Stimulated activated CD4-positive, alpha-beta T cell treated with anti-CD3 and anti-CD28 coated beads, Interleukin-4, amount 100 ng/mL, for 1 hour (primary cell): ENCODE measurements around the gene MCRIP2.
A peak's percentile ranks its signal among the peaks of the same experiment; 100 is the strongest.

Source experiments
- DNase-seq: peaks from one replicate; pipeline ENCODE4 v3.0.0-alpha.2; 2020

The MCRIP2 gene

DNA sequence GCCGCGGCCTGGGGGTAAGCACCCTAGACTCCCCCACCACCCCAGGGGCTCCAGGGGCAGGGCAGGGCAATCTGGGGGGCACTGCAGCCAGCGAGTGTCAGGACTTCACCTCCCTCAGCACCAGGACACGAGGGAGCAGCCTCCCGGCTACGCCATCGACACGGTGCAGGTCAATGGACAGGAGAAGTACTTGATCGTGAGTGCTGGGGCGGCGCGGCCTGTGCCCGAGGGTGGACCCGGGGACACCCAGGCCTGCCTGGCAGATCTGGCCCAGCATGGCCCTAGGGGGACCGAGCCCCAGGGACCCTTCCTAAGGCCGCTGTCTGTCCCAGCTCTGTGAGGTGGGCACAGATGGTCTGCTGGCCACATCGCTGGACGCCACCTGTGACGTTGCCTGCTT lies 30.7 kb downstream of the MCRIP2 start:
- DNase-seq: no peak

DNA sequence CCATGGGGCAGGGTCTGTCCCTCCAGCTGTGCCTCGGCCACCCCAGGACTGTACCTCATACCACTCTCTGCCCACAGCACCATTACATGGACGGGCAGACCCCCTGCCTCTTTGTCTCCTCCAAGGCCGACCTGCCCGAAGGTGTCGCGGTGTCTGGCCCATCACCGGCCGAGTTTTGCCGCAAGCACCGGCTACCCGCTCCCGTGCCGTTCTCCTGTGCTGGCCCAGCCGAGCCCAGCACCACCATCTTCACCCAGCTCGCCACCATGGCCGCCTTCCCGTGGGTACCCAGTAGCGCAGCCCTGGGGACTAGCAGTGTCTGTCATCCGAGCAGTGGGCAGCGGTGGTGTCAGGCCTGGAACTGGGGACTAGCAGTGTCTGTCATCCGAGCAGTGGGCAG lies 31.2 kb downstream of the MCRIP2 start:
- DNase-seq: no peak

DNA sequence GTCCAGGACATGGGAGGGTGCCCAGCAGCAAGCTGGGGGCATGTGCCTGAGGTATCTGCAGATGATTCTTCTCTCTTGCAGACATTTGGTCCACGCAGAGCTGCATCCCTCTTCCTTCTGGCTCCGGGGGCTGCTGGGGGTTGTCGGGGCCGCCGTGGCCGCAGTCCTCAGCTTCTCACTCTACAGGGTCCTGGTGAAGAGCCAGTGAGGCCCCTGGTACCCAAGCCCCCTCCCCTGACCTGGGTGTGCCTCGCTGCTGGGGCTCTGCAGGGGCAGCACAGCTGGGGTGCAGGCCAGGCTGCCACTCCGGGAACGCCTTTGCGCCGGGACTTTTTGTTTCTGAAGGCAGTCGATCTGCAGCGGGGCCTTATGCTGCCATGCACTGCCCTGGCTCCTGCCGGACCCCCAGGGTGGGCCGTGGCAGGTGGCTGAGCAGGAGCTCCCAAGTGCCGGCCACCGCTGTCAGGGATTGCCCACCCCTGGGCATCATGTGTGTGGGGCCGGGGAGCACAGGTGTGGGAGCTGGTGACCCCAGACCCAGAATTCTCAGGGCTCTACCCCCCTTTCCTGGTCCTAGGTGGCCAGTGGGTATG lies 31.9 kb downstream of the MCRIP2 start:
- no peak for DNase-seq

DNA sequence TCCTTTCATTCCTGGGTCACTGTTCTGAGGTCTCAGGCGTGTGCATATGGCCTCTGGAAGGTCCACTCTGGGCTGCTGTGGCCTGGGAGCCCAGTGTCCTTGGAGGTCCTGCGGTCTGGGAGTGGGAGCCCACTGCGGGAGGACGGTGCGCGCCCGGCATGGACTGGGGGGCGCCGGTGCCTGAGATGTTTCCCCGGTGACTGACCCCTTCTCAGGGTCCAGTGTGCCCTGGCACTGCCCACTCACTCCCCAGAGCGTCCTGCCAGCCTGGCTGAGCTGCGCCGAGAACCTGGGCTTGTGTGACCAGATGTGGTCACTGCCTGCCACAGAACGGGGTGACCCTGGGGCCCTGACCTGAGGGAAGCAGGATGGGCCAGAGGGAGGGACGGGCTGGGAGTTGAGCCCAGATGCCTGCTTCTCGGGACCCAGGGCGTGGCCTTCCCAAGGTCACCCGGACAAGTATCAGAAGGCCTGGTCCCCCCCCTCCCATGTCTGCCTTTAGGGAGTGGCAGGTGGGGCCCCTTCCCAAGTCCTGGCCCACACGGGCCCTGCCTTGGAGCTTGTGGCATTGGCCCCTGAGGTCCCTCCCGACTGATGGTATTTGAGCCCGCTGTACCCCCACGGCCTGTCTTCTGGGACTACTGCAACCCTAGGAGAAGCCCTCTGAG lies 32.7 kb downstream of the MCRIP2 start:
- DNase-seq: no peak

DNA sequence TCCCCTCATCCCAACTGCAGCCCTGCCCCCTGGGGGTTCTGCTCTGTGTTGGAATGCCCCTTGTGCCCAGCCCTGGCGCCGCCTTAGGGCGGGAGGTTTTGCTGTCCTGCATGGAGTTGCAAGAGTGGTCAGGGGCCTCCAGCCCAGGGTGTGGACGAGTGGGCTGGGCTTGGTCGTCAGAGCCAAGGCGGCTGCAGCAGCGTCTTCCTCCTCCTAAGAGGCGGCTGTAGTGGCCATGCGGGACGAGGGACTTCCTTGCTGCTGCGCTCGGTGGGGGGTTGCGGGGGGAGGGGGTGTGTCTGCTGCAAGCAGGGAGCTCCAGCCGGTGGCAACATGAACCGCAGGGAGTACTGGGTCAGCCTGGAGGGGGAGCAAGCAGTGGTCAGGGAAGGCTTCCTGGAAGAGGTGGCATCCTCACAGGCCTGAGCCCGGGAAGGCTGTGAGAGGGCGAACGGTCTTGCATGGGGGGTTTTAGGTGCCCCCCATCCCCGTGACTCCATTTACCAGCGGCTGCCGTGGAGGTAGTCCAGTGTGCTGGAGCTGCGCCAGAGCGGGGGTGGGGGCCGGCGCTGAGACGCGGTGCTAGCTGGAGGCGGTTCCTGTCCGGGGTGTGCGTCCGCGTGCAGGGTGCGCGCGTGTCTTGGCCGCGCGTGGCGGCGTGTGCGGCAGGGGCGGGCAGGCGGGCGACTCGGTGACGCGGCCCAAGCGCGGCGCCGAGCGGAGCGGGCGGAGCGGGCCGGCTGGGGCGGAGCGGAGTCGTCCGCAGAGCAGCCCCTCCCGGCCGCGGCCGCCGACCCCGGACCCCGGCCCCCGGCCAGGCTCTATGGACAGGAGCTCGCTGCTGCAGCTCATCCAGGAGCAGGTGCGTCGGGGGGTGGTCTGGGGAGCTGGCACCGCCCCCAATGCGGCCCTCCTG lies 33.6 kb downstream of the MCRIP2 start, which contains the start of gene RHBDL1:
RHBDL1 (plus strand) TSS at position 704 of the 916 bp plus-strand sequence; CDS start at position 824, 120 bp downstream.
- no peak for DNase-seq

DNA sequence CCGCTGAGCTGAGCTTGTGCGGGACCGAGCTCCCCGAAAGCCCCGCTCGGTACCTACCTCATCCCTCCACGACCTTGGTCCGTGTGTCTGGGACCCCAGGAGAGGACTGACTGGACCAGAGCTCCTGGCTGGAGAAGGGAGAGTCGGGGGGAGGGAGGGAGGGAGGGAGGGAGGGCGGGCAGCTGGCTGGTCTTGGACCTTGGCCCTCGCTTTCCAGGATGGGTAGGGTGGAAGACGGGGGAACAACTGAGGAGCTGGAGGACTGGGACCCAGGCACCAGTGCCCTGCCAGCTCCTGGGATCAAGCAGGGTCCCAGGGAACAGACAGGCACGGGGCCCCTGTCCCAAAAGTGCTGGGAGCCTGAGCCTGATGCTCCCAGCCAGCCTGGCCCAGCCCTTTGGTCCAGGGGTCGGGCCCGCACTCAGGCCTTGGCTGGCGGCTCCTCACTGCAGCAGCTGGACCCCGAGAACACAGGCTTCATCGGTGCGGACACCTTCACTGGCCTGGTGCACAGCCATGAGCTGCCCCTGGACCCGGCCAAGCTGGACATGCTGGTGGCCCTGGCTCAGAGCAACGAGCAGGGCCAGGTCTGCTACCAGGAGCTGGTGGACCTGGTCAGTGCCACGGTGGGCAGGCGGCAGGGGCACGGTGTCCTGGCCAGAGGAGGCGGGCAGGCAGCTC lies 34.4 kb downstream of the MCRIP2 start:
- DNase-seq: no peak

DNA sequence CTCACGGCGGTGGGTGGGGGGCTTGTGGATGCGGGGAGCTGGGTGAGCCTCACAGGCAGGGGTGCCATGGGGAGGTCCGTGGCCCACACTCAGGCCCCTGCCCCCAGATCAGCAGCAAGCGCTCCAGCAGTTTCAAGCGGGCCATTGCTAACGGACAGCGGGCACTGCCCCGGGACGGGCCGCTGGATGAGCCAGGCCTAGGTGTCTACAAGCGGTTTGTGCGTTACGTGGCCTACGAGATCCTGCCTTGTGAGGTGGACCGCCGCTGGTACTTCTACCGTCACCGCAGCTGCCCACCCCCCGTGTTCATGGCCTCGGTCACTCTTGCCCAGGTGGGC lies 34.9 kb downstream of the MCRIP2 start:
- DNase-seq: no peak

DNA sequence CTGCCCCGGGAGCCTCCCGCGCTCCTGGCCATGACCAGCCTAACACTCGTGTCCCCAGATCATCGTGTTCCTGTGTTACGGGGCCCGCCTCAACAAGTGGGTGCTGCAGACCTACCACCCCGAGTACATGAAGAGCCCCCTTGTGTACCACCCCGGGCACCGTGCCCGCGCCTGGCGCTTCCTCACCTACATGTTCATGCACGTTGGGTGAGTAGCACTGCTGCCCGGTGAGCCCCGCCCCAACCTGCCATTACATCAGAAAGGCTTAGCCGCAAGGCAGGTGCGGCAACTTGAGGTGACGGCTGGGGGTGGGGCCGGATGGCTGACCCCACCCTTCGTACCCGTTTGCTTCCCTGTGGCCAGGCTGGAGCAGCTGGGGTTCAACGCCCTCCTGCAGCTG lies 35.3 kb downstream of the MCRIP2 start:
- DNase-seq: no peak

DNA sequence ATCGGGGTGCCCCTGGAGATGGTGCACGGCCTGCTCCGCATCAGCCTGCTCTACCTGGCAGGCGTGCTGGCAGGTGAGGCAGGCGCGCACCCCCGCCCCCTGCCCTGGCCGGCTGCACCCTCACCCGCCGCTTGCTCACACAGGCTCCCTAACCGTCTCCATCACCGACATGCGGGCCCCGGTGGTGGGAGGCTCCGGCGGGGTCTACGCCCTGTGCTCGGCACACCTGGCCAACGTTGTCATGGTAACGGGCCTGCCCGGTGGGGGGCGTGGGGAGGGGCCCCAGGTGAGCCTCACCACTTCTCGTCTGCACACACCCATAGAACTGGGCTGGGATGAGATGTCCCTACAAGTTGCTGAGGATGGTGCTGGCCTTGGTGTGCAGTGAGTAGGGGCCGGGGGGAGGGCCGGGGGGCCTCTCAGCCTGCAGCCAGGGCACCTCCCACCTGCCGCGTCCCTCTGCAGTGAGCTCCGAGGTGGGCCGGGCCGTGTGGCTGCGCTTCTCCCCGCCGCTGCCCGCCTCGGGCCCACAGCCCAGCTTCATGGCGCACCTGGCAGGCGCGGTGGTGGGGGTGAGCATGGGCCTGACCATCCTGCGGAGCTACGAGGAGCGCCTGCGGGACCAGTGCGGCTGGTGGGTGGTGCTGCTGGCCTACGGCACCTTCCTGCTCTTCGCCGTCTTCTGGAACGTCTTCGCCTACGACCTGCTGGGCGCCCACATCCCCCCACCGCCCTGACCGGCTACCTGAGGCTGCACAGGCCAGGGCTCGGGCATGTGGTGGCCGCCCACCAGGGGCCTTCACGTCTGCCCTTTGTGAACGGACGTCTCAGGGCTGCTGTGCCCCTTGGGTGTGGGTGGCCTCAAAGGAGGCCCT lies 35.9 kb downstream of the MCRIP2 start:
- no peak for DNase-seq

DNA sequence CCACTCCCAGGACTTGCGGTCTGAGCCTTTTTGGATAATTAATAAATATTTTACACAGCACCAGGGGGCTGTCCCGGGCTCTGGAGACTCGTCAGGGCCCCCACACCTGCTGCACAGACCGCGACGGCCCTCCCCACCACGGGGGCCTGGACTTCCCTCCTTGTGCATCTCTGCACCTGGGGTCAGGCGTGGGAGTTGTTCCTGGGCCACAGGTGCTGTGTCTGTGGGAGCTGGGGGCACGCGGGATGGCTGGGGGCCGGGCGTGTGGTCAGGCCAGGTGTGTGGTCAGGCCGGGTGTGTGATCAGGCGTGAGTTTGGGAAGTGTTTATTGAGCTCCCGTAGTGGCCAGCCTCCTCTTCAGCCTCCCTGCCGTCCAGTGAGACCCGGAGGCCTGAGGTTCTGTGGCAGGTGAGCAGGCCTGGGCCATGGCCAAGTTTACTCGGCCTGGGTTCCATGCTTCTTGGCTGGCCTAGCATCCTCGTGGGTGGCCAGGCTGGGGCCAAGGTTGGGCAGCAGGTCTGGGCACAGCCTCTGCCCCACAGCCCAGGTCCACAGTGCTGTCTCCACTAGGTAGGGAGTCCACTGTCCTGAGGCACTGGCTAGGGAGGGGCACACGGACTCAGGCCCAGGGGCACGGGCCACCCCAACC lies 36.7 kb downstream of the MCRIP2 start:
- no peak for DNase-seq

DNA sequence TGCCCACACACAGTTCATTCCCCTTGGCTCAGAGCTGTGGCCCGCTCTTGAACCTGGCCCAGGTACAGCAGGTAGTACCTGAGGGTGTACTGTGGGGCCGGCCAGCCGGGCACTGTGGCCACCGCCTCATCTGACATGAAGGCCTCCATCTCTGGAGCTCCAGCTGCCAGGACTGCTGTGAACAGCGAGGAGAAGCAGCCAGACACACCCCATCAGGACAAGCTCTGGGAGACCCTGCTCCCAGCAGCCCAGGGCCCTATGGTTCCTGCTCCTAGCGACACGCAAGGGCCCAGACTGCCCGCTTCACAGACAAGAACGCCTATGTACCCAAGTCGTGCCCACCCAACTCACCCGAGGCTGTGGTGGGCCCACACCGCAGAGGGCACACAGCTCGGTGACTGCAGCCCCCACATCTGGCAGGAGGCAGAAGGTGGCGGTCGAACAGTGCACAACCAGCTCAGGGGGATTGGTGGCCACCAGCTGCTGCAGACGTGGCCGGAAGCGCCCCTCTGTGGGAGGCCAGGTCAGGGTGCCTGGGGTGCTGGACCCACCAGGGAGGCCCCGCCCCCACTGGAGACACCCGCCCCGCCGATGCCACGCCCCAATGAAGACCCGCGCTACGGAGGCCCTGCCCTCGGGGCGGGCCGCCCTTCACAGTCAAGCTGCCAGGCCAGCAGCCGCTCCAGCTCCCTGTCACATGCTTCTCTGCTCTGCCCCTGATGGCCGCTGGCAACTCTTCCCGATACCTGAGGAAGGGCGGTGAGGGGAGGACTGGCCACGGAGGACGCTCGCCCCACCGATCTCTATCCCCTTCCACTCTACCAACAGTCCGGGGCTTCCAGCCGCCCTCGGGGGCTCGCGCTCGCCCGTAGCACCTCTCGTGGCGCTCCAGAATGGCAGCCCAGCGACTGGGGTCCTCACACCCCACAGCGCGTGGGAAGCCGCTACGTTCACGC lies 37.5 kb downstream of the MCRIP2 start:
- peak; percentile 51 for DNase-seq

DNA sequence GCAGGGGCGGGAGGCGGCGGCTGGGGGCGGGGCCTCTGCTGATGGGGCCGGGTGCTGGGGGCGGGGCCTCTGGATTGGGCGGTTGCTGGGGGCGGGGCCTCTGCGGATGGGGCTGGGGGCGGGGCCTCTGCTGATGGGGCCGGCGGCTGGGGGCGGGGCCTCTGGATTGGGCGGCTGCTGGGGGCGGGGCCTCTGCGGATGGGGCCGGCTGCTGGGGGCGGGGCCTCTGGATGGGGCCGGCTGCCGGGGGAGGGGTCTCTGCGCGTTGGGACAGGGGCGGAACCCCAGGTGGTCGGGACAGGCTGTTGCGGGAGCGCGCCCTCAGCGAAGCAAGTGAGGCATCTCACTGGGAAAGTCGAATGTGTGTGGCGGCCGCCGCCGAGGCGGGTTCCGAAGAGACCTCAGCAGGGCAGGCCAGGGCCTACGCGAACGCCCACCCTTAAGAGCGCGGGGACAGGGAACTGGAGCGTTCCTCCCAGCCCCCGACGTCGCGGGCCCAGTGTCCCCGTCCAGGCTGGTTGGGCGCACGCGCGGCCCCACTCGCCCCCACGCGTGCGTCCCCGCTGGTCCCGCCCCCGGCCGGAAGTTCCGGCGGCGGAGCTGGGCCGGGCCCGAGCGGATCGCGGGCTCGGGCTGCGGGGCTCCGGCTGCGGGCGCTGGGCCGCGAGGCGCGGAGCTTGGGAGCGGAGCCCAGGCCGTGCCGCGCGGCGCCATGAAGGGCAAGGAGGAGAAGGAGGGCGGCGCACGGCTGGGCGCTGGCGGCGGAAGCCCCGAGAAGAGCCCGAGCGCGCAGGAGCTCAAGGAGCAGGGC lies 38.4 kb downstream of the MCRIP2 start, which contains the start of gene STUB1:
STUB1 (plus strand) TSS at position 597 of the 811 bp plus-strand sequence; CDS start at position 713, 116 bp downstream.
- peak; percentile 91 for DNase-seq

DNA sequence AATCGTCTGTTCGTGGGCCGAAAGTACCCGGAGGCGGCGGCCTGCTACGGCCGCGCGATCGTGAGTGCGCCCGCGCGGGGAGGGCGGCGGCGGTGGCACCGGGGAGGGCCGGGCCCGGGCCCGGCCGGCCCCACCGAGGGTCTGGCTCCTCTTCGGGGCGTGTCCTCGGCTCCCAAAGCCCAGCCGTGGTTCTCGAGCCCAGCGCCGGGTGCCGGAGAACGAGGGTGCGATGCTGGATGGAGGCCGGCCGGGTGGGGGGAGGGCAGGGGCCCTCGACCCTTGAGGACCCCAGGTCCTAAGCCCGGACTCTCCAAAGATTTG lies 39.0 kb downstream of the MCRIP2 start:
- DNase-seq: no peak

DNA sequence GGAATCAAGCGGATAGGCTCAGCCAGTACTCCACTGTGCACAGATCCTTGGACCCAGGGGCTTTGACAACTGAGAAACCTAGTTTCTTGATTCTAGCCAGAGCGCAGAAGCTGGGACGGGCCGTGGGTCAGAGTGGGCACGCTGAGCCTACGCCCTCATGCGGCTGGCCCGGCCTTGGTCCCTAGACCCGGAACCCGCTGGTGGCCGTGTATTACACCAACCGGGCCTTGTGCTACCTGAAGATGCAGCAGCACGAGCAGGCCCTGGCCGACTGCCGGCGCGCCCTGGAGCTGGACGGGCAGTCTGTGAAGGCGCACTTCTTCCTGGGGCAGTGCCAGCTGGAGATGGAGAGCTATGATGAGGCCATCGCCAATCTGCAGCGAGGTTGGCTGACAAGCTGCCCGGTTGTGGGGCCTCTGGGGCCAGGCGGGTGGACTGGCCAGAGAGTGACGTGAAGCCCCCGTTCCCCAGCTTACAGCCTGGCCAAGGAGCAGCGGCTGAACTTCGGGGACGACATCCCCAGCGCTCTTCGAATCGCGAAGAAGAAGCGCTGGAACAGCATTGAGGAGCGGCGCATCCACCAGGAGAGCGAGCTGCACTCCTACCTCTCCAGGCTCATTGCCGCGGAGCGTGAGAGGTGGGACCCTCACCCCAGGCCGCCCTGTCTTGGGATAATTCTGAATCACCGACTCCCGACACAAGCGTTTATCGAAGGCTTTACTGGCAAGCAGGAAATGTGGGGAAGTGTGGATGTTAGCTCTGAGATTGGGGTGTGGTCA lies 39.5 kb downstream of the MCRIP2 start:
- DNase-seq: no peak

DNA sequence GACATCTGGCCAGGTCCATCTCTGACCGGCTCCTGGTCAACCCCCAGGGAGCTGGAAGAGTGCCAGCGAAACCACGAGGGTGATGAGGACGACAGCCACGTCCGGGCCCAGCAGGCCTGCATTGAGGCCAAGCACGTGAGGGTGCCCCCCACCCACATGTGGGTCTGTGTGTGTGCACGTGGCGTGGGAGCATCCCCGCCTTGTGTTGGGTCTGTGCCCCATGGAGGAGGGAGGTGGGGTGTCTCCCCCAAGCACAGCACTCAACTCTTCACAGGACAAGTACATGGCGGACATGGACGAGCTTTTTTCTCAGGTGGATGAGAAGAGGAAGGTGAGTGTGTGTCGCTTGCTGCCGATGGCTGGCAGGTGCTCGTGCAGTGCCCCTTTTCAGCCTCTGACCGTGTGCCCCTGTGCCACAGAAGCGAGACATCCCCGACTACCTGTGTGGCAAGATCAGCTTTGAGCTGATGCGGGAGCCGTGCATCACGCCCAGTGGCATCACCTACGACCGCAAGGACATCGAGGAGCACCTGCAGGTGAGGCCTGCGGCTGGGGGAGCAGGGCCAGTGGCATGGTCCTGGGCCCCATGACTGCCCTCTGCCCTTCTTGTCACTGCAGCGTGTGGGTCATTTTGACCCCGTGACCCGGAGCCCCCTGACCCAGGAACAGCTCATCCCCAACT lies 40.3 kb downstream of the MCRIP2 start:
- DNase-seq: no peak

DNA sequence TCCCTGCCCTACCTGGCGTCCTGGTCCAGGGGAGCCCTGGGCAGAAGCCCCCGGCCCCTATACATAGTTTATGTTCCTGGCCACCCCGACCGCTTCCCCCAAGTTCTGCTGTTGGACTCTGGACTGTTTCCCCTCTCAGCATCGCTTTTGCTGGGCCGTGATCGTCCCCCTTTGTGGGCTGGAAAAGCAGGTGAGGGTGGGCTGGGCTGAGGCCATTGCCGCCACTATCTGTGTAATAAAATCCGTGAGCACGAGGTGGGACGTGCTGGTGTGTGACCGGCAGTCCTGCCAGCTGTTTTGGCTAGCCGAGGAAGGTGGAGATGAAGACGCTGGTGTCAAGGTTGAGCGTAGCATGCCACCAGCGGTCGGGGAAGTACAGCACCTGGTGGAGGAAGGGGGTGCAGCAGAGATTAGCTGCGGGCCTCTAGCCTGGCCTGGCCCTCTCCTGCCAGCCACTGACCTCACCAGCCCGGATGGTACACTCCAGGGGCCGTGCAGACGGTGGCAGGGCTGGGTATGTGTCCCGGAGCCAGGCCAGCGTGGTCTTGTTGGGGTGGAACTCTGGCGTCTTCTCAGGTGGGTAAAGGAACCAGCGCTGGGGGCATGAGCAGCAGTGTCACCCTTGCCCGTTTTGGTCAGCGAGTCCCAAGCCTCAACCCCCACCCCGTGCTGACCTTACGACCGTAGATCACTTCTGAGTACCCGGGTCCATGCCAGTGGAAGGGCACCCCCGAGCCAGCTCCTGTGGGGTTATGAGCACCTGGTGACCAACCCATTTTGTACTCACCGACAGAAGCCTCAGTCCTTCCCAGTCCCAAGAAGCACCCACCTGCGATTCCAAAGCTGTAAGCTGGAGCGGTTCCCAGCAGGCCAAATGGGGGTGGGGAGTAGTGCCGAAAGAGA lies 41.1 kb downstream of the MCRIP2 start:
- no peak for DNase-seq
